HG03025 (cell line): Measurements from ENCODE around the gene UTP3.
A peak's percentile ranks its signal among the peaks of the same experiment; 100 is the strongest.
"Not testable (repeated sequence)": the region's sequence is repeated elsewhere in the genome, so short reads cannot be mapped to it uniquely, and the experiment has no call there.

ENCODE experiments used
- ATAC-seq: cut with Tn5 transposase; IDR thresholded peaks from one replicate; pipeline ENCODE4 v1.9.1; 2021; ENCODE audit warnings: mild to moderate bottlenecking, moderate library complexity; ENCODE audit not compliant: unreplicated experiment, low FRiP score

UTP3 gene

DNA sequence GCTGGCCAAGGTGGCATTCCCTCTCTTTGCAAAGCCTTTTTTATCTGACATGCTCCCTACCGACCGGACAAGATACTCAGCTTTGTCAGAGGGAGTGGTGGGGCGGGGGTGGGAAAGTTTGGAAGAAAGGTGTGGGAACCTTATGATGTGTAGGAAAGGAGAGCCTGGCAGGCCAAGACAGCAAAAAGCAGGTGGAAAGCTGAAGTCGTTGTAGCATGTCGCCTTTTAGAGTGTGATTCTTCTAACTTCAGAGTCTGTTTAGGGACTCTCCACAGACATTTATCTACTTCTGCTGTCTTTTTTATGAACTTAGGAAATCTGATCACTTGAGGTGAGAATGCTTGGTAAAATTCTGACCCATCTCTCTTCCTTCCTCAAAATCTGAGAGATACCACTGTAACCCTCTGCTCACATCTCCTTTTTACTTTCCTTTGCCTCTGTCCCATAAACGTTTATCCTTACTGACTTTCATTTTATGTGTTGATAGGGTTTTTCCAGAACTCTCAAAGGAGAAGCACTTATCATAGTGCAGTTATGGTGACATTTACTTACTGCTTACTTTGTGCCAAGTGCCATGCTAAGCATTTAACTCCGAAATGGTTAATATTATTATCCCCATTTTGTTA is 25.2 kb downstream of the UTP3 start:
- ATAC-seq = peak; percentile 52

DNA sequence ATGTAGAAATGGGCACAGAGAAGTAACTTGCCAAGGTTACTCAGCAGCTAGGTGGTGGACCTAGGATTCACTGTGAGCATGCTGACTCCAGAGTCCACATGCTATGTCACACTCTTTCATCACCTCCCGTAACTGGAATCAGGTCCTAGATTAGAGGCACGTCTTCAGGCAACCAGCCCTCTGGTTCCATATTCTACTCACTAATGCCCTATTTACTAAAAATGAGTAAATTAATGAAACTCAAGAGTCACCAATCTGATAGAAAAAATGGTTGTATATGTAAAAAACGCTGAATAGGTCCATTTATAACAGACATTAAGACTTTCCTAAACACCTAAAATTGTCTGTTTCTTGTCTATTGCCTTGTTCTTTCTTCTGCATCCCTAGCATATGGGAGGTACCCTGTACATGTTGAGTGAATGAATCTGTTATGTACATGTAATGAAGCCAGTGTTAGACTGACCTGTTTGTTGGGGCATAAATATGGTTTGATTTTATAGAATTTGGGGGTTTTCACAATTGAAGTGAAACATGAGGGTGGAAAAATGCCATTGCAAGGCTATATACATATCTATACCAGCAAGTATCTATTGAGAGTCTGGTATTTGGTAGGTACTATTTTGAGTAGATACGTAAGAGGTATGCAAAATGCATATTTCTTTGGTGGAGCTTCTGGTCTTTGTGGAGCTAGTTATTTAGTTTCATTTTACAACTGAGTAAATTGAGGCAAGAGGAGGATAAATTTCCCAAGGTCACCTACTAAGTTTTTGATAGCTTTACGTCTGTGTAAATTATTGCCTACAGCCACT is 26.0 kb downstream of the UTP3 start:
- ATAC-seq = peak; percentile 37

DNA sequence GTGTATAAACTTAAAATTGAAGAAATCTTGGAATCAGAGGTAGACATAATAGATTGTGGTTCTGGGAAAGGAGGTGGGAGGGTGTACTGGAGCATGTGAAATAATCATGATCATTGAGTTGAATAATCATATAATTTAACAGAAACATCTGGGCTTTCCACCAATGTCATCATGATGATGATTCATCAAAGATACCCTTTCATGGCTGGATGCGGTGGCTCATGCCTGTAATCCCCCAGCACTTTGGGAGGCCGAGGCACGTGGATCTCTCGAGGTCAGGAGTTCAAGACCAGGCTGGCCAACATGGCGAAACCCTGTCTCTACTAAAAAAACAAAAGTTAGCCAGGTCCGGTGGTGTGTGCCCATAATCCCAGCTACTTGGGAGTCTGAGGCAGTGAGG is 26.8 kb downstream of the UTP3 start:
- no peak for ATAC-seq

DNA sequence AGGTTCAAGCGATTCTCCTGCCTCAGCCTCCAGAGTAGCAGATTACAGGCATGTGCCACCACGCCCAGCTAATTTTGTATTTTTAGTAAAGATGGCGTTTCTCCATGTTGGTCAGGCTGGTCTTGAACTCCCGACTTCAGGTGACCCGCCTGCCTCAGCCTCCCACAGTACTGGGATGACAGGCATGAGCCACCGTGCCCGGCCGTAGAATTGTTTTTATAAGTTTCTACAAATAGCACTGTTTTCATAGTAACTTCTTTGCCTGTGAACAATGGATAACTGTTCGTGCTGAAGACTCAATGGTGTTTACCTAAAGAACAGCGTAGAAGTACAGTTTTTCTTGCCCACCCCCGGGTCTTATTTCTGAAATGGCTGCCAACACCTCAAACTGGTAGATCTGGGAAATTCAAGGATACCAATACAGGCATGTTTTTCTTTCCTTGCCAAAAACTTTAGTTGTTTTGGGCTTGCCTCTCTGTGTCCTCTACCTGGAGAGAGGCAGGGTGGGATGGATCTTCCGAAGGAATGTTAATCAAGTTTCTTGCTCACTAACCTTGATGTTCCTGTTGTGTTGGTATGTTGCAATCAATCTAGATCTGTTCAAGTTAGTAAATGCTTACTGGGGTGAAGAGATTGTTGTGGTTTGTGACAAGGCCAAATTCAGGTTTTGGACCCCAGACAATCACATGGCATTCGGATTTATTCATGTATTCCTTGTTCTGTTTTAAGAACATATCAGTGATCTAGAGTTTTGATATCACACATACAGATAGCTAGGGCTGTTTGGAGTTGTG is 30.7 kb downstream of the UTP3 start:
- no peak for ATAC-seq

DNA sequence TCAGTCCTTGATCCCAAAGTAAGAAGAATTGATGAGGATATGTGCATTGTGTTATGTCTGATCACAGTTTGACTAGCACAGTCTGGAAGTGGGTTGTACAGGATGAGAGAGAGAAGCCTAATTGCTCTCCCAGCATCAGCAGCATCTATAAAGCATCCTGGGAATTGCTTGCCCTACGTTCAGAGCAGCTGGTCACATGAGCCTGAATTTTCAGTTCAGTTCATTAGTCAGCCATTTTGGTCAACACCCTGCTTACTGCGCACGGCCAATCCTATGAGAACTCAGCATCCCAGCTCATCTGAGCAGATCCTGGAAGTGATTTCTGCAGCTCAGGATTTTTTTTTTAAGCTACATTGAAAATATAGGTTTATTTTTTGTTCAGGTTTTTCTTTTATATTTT is 33.4 kb downstream of the UTP3 start, which contains the start of gene RUFY3:
Gene RUFY3 (plus strand): TSS at position 218 of the 400 bp plus-strand sequence. CDS start 610 bp downstream, outside the sequence.
- ATAC-seq = no peak

DNA sequence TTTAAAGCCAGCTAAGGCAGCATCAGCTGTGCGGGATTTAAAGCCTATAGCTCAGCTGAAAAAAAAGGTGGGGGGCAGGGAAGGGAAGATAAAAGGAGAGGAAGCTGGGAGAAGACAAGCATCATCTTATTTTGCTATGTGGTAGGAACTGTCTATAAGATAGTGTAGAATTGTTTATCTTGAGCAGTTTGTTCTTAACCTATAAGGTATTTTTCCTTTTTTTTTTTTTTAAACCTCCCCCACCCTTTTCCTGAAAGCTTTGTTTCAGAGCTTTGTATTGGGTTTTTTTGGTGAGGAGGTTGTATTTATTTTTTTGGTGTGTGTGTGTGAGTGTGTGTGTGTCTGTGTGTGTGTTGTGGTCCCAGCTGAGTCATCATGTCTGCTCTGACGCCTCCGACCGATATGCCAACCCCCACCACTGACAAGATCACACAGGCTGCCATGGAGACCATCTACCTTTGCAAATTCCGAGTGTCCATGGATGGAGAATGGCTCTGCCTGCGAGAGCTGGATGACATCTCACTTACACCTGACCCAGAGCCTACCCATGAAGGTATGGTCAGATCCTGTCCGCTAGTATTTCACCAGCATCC is 34.0 kb downstream of the UTP3 start:
- ATAC-seq = no peak

DNA sequence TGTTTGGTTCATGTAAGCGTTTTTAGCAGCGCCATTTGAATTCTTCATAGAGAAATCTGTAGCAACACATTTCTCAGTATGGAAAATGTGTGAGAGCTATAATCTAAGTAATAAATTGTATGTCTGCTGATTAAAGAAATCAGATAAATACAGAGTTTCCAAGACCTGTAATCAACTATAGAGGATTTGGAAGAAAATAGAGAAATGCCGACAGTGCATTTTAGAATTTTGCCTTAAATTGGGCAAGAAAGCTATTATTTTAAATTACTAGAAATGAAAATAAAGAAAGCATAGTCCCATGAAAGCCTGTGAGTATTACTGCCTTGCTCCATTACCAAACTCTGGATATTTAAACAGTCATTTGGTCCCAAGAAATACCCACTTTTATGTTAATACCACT is 36.1 kb downstream of the UTP3 start:
- no peak for ATAC-seq

DNA sequence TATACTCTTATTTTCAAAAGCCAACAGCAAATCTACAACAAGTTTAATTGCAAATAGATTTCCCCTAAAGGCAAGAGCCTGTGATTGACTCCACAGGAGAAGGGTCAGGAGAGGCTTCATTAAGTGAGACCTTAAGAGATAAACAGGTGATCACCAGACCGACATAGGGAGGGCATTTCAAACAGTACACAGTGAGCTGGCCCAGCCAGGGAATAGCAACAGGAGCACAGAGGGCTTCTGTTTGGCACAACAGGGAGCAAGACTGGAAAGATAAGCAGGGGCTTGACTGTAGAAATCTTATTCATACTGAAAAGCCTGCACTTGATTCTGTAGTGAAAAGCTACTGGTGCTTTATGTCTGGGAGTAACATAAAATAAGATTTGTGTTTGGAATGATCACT is 37.3 kb downstream of the UTP3 start:
- ATAC-seq = no peak

DNA sequence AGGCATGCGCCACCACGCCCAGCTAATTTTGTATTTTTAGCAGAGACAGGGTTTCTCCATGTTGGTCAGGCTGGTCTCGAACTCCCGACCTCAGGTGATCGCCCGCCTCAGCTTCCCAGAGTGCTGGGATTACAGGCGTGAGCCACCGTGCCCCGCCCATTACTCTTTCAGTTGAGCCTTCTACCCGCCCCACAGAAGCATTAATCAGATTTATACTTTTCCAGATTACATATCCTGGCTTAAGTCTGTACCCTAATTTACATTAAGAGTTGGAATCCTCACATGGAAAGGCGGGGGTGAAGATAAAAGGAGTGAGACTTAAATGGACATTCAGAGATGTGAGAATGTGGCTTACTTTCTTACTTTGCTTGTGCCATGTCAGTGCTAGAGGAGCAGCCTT is 38.2 kb downstream of the UTP3 start:
- ATAC-seq = not testable (repeated sequence)

DNA sequence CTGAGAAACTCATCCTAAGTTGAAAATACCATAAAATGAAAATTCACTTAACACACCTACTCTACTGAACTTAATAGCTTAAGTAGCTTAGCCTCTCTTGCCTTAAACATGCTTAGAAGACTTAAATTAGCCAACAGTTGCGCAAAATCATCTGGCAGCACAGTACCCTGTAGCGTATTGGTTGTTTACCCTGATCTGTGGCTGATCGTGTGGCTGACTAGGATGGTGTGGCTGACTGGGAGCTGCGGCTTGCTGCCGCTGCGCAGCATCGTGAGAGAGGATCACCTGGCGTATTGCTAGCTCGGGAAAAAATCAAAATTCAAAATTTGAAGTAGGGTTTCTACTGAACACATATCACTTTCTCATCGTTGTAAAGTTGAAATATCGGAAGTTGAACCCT is 39.8 kb downstream of the UTP3 start:
- ATAC-seq = no peak

DNA sequence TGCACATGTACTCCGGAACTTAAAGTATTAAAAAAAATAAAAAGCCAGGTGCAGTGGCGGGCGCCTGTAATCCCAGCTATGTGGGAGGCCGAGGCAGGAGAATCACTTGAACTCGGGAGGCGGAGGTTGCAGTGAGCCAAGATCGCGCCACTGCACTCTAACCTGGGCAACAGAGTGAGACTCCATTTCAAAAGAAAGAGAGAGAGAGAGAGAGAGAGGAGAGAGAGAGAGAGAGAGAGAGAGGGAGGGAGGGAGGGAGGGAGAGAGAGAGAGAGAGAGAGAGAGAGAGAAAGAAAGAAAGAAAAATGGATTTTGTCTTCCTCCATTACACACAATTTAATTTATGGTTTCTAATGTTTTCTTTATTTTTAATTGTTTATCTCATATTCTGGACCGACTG is 44.5 kb downstream of the UTP3 start:
- not testable (repeated sequence) for ATAC-seq

DNA sequence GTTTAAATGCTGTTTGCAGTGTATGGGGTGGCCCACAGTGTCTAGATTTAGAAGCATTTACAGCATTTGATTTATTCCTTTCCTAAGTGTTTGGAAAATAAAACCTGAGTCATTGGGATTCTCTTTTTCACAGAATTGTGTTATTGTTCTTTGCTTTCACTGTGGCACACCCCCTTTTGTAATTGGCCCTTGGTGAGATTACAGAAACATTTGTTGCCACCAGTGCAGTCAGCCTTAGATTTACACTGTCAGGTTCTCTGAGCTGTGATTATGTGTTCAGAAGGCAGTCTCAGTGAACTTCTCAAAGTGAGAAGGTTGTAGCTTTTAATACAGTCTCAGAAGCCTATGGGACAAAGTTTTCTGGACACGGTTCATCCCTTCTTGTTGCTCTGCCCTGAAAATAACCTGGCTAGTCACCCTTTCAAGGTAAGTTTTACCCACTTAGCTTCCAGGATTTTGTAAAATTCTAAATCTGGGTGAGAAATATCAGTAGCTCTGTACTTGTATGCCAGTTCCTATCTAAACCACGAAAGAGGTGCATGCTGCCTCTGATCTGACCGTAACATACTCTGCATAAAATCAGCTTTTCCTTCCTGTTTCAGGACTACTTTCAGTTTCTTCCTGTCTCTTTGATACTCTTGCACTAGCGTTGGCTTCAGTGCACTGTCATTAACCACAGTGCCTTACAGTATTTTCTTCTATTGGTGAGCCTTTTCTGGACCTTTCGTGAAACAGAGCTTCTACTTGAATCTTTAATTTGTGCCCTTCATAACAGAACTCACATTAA is 46.0 kb downstream of the UTP3 start:
- ATAC-seq = peak; percentile 84

DNA sequence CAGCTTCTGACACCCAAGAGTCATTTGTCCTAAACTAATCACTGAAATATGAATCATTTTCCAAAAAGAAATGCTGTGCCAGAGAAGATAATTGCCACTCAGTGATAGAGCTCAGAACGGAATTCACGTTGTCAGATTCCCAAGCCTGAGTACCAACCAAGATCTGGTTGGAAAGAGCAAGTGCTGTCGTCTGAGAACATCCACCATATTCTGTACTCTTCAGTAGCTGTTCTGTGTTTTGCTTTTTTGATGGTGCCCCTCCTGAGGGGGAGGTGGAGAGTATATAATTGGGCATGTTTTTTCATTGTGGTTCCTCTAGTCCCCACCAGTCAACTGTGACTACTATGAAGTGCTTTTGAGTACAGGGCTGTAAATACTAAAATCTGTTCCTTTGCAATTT is 46.6 kb downstream of the UTP3 start:
- ATAC-seq = no peak

DNA sequence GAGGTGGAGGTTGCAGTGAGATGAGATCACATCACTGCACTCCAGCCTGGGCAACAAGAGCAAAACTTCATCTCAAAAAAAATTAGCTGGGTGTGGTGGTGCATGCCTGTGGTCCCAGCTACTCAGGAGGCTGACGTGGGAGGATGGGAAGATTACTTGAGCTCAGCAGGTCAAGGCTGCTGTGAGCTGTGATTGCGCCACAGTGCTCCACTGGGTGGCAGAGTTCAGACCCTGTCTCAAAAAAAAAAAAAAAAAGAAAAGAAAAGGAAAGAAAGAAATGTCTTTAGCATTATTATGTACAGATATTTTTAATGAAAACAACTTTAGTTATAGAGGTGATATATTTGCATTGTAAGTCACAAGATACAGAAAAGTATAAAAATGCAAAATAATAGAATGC is 47.6 kb downstream of the UTP3 start:
- not testable (repeated sequence) for ATAC-seq

DNA sequence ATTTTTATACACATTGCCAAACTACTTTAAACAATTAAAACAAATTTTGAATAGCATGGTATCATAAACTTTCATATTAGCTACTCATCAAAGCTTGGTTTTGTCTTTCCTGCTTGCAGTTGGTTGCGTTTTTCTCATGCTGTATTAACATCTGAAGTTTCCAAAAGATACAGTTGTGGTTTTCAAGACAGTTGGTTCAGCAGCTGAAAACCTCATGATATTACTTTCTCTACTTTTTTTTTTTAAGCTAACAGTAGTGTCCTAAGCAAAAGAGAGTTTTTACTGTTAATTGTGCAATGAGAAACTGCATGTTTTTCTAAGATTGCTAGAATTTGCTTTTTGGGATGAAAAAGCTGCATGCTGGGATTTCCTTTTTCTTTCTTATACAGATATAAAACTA is 48.7 kb downstream of the UTP3 start:
- no peak for ATAC-seq

DNA sequence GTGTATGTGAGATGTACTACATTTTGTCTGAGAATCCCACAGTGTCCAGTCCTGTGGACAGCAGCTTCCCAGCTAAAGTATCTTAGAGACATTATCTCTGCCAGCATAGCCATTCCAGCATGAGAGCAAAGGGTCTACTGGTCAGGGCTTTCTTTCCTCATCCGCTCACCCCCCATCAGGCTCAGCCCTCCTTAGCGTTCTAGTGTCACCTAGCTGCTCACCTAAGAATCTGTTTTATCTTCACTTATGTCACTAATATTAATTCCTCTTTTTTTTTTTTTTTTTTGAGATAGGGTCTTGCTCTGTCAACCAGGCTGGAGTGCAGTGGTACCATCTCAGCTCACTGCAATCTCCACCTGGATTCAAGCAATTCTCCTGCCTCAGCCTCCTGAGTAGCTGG is 49.1 kb downstream of the UTP3 start:
- no peak for ATAC-seq

DNA sequence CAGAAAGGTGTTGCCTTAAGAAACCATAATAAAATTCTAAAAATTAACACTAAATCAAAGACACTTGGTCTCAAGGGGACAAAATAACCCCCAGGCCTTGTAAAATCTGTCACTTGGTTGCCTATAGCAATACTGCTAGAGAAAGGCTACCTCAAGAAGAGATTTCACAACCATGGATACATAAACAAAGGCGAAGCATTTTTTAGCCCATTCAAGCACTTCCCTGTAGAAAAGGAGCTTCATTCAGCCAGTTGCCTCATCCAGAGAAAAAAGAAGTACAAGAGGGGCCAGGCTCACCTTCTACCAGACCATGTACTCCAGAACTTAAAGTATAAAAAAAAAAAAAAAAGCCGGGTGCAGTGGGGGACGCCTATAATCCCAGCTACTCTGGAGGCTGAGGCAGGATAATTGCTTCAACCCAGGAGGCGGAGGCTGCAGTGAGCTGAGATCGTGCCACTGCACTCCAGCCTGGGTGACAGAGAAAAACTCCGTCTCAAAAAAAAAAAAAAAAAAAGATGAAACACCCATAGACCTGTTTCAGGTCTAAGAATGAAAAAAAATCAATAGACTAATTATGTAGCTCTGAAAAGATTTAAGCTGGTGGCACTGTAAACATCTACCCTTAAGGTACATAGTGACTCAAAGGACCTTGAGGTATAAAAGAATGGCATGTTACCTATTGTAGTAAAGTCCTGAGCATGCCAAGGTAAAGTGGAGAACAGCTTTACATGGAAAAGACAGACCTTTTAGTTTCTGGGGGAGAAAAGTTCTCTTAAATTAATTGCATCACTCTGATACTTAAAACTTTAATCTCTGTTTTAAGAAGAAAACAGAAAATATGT is 51.4 kb downstream of the UTP3 start:
- no peak for ATAC-seq
